GM19099 (cell line): ENCODE measurements around the gene CEP104.

Experiments used
- POLR2A ChIP-seq: IDR thresholded peaks from 3 replicates; pipeline ENCODE4 v1.6.1; 2011; ENCODE audit warnings: low read depth; ENCODE audit not compliant: insufficient read length; ENCODE audit errors: extremely low read depth

The CEP104 gene

GRCh38 chr1:3898475-3898735, 41.4 kb upstream of the CEP104 start:
- no peak for TF ChIP-seq POLR2A

GRCh38 chr1:3896396-3897000, 39.5 kb upstream of the CEP104 start:
- TF ChIP-seq POLR2A: no peak

- no peak for TF ChIP-seq POLR2A
These were observed 38.9 kb upstream of the CEP104 start for GRCh38 chr1:3895951-3896325.

- TF ChIP-seq POLR2A: no peak
These were observed 38.4 kb upstream of the CEP104 start for GRCh38 chr1:3895279-3895950.

- TF ChIP-seq POLR2A: no peak
These were observed 37.7 kb upstream of the CEP104 start for GRCh38 chr1:3894626-3895278.

DNA sequence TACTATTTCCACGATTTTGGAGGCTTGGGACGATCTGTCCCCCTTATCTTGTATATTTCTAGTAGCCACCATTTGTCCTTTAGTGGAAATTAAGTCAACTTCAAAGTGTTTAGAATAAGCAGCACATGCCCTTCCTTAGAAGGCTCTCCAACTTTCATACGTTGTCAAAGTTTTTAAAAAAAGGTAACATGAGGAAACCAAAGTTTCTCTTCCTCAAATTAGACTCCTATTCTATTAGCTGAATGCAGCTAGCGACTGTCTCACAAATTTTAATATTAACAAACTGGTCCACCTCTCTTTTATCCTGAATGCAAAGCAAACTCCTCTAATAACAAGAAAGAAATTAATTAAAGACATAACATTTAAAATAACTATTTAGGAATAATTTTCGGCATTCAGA, 36.2 kb upstream of the CEP104 start:
- no peak for TF ChIP-seq POLR2A

- no peak for TF ChIP-seq POLR2A
These were observed 35.7 kb upstream of the CEP104 start for GRCh38 chr1:3892748-3893147.

- TF ChIP-seq POLR2A: no peak
These were observed 34.4 kb upstream of the CEP104 start for GRCh38 chr1:3891329-3891865.

GRCh38 chr1:3890389-3891328, 33.6 kb upstream of the CEP104 start:
- no peak for TF ChIP-seq POLR2A

- TF ChIP-seq POLR2A: no peak
These were observed 32.9 kb upstream of the CEP104 start for GRCh38 chr1:3889936-3890335.

GRCh38 chr1:3888301-3888700, 31.3 kb upstream of the CEP104 start:
- TF ChIP-seq POLR2A: no peak

GRCh38 chr1:3886691-3887090, 29.7 kb upstream of the CEP104 start:
- TF ChIP-seq POLR2A: no peak

- no peak for TF ChIP-seq POLR2A
These were observed 29.2 kb upstream of the CEP104 start for GRCh38 chr1:3886106-3886670.

DNA sequence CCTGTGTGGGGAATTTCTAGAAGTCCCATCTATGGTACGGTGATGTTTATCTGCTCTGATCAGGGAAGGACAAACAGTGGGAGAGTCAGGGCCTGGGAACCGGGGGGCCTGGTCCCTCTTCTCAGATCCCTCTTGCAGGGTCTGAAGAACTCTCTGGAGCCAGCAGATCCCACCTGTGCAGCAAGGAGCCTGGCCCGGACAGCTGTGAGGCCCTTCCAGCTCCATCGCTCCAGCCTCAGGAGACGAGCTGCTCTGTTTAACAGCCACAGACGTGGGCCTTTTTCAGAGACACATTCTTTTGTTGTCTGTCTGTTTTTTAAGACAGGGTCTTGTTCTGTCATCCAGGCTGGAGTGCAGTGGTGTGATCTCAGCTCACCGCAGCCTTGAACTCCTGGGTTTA, 28.6 kb upstream of the CEP104 start:
- TF ChIP-seq POLR2A: no peak

GRCh38 chr1:3884966-3885365, 28.0 kb upstream of the CEP104 start:
- no peak for TF ChIP-seq POLR2A
